CD14-positive monocyte (primary cell): ENCODE results near the gene MRPL34. TPM values are rescaled to one million over a fixed set of nuclear protein-coding genes. Genes with fewer than 3 reads are reported as not detected.

Experiments used
- DNase-seq, 3 donors: peaks; one replicate each; pipeline ENCODE4 v3.0.0-alpha.2; 2011 to 2022
- H2AFZ ChIP-seq: 2 replicates; pipeline ENCODE4 v1.6.0; 2012; ENCODE audit warnings: mild to moderate bottlenecking, low read depth, low read length, inconsistent platforms; ENCODE audit not compliant: insufficient read depth, poor library complexity, severe bottlenecking
- H3K27ac ChIP-seq, 2 donors: 1 replicate in 1 of 2; 2 replicates in 1 of 2; pipeline ENCODE4 v1.5.1; 2012 to 2013; ENCODE audit warnings: low read length in 2 of 2, control low read depth in 1 of 2, inconsistent platforms in 1 of 2, low read depth in 1 of 2, mild to moderate bottlenecking in 1 of 2
- H3K27me3 ChIP-seq, 2 donors: one replicate each; pipeline versions ENCODE4 v1.6.0 to v1.6.1; 2011 to 2013; ENCODE audit warnings: low read length in 2 of 2; ENCODE audit not compliant: control insufficient read depth in 2 of 2, insufficient read depth in 2 of 2
- H3K36me3 ChIP-seq, 2 donors: replicated peaks in 1 of 2; 1 replicate in 1 of 2; 2 replicates in 1 of 2; pipeline versions ENCODE4 v1.5.1 to v1.6.1; 2012 to 2013; ENCODE audit warnings: low read length in 2 of 2, control low read depth in 1 of 2, inconsistent platforms in 1 of 2, mild to moderate bottlenecking in 1 of 2; ENCODE audit not compliant: insufficient read depth in 2 of 2, control insufficient read depth in 1 of 2
- H3K4me1 ChIP-seq, 2 donors: 1 replicate in 1 of 2; 2 replicates in 1 of 2; pipeline versions ENCODE4 v1.5.1 to v1.6.1; 2012 to 2013; ENCODE audit warnings: low read length in 2 of 2, control low read depth in 1 of 2, inconsistent platforms in 1 of 2, mild to moderate bottlenecking in 1 of 2, moderate library complexity in 1 of 2; ENCODE audit not compliant: insufficient read depth in 2 of 2, control insufficient read depth in 1 of 2
- H3K4me2 ChIP-seq: replicated peaks from 2 replicates; pipeline ENCODE3; 2012; ENCODE audit warnings: low read length, moderate library complexity, mild to moderate bottlenecking; ENCODE audit not compliant: poor library complexity, severe bottlenecking; ENCODE audit errors: extremely low read depth
- H3K4me3 ChIP-seq, 3 experiments: fragments of 200-600 bp in 1 of 3; sonication (generic) in 1 of 3; replicated peaks in 1 of 3; 1 replicate in 2 of 3; 2 replicates in 1 of 3; pipeline ENCODE4 v1.5.1; 2011 to 2013; ENCODE audit warnings: low read length in 3 of 3, mild to moderate bottlenecking in 3 of 3, control low read depth in 2 of 3, low read depth in 2 of 3, inconsistent platforms in 1 of 3, moderate library complexity in 1 of 3
- H3K79me2 ChIP-seq: 2 replicates; pipeline ENCODE4 v1.6.0; 2012; ENCODE audit warnings: mild to moderate bottlenecking, control low read depth, inconsistent platforms, low read length, moderate library complexity; ENCODE audit not compliant: insufficient read depth
- H3K9ac ChIP-seq: 2 replicates; pipeline ENCODE4 v1.6.0; 2017; ENCODE audit warnings: low read length, mild to moderate bottlenecking; ENCODE audit not compliant: insufficient read depth, poor library complexity, severe bottlenecking
- H3K9me3 ChIP-seq, 2 donors: replicated peaks in 1 of 2; 1 replicate in 1 of 2; 2 replicates in 1 of 2; pipeline versions ENCODE4 v1.5.1 to v1.6.1; 2012 to 2013; ENCODE audit warnings: low read length in 2 of 2, control low read depth in 1 of 2; ENCODE audit not compliant: control insufficient read depth in 1 of 2, insufficient read depth in 1 of 2
- H4K20me1 ChIP-seq: 2 replicates; pipeline ENCODE4 v1.6.0; 2012; ENCODE audit warnings: mild to moderate bottlenecking, low read length, control low read depth, moderate library complexity; ENCODE audit not compliant: insufficient read depth
- H3K27ac Mint-ChIP-seq, 7 donors: one replicate each; pipeline ENCODE4 v1.8.0; 2020; ENCODE audit warnings: mild to moderate bottlenecking in 7 of 7, mixed read lengths in 7 of 7, moderate library complexity in 6 of 7, inconsistent platforms in 2 of 7
- H3K27me3 Mint-ChIP-seq, 3 donors: one replicate each; pipeline ENCODE4 v1.8.0; 2021 to 2022; ENCODE audit warnings: low read depth in 3 of 3, mild to moderate bottlenecking in 3 of 3, mixed read lengths in 3 of 3, moderate library complexity in 3 of 3, inconsistent platforms in 1 of 3
- H3K36me3 Mint-ChIP-seq, 2 donors: one replicate each; pipeline ENCODE4 v1.8.0; 2020; ENCODE audit warnings: mixed read lengths in 2 of 2, inconsistent platforms in 1 of 2, mild to moderate bottlenecking in 1 of 2
- H3K4me1 Mint-ChIP-seq: one replicate; pipeline ENCODE4 v1.8.0; 2020; ENCODE audit warnings: mild to moderate bottlenecking, mixed read lengths
- H3K4me3 Mint-ChIP-seq, 2 donors: one replicate each; pipeline ENCODE4 v1.8.0; 2020; ENCODE audit warnings: mild to moderate bottlenecking in 2 of 2, mixed read lengths in 2 of 2, moderate library complexity in 1 of 2
- H3K9me3 Mint-ChIP-seq, 7 donors: one replicate each; pipeline ENCODE4 v1.8.0; 2020 to 2022; ENCODE audit warnings: mixed read lengths in 7 of 7, mild to moderate bottlenecking in 6 of 7, moderate library complexity in 6 of 7, inconsistent platforms in 2 of 7
- CTCF ChIP-seq: fragments of 200-600 bp; IDR thresholded peaks from one replicate; pipeline ENCODE4 v1.8.0; 2022; ENCODE audit warnings: antibody characterized with exemption, mild to moderate bottlenecking
- WGBS: methylation state at CpG from one replicate; pipeline ENCODE4 v1.1.5; 2013; ENCODE audit warnings: missing lambda C conversion rate; ENCODE audit not compliant: insufficient coverage; 5-methylcytosine and 5-hydroxymethylcytosine counted together
- intact Hi-C, 2 donors: fragments of 100-400 bp; cut with micrococcal nuclease; formaldehyde crosslinking; loops; one replicate each; pipeline versions ENCODE4 v1.15.0 to v1.15.1; 2023
- polyA plus RNA-seq, 3 donors: library from polyadenylated mRNA; depleted of rRNA in 1 of 3; unstranded in 2 of 3; stranded (reverse) in 1 of 3; fragments of 300-500 nt in 2 of 3; fragments of >200 nt in 1 of 3; fragmentation: Illumina TruSeq in 2 of 3; gene quantifications; 1 replicate in 2 of 3; 2 replicates in 1 of 3; pipeline ENCODE4 v1.2.3, GENCODE V29; 2012 to 2021

MRPL34 gene
- polyA plus RNA-seq, 3 donors = 13.2 to 208 (median 155) TPM

DNA sequence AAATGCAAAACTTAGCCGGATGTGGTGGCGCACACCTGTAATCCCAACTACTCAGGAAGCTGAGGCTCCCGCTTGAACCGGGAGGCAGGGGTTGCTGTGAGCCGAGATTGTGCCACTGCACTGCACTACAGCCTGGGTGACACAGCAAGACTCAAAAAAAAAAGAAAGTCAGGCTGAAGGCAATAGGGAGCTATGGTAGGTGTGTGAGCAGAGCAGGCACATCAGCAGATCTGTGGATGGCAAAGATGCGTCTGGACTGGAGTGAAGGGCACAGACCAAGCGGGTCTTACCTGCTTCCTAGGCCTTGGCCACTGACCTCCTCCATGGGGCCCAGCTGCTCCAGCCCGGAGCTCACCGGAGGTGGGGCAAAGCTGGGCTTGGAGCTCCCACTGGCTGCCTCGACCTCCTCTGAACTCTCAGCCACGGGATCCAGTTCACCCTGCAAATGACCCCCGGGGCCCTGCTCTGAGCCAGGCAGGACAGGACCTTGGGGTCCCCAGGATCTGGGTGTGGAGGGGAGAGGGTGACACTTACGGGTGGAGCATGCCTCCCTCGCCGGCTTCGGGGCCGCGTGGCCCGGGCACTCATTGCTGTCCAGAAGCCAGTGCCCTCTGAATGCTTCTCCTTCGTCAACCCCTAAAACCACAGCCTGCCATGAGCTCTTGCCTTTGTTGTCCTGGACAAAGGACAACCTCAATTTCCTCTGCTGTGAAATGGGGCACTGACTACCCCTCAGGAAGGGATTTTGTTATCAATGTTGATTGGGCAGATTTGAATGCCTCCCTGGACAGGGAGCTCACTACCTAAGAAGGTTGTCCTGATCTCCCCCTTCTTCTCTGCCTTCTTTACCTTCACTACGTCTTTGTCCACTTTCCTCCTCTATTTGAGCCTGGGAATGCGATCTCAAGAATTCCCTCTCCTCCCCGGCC, 41.7 kb upstream of the MRPL34 start:
- Histone ChIP-seq H4K20me1 (no peaks in the 10 kb centered on the region), H2AFZ (peak overlapping the region; percentile 29), H3K36me3 (peaks cover 0 to 2% of the 10 kb centered on the region in 2 donors), H3K27ac (no peak overlapping the region), H3K4me3 (no peak overlapping the region), H3K4me1 (peaks cover 16 to 17% of the 10 kb centered on the region in 2 donors), H3K4me2 (no peak overlapping the region), H3K9me3 (no peaks in the 10 kb centered on the region), H3K79me2 (peaks cover 15% of the 10 kb centered on the region), H3K9ac (no peak overlapping the region), H3K27me3 (no peaks in the 10 kb centered on the region)
- TF ChIP-seq CTCF = no peak
- intact Hi-C loops = loop anchor here in 1 of 2 donors (10.0 kb wide), 1 partner anchor 591 kb away; the partner anchor contains the start of gene RPL18A
- H3K4me3 Mint-ChIP-seq = no peak overlapping the region
- peaks cover 0 to 4% of the 10 kb centered on the region in 2 donors for H3K36me3 Mint-ChIP-seq
- H3K27me3 Mint-ChIP-seq = peaks cover 2 to 5% (median 3%) of the 10 kb centered on the region in 3 donors
- H3K9me3 Mint-ChIP-seq = peaks cover 0 to 3% (median 0%) of the 10 kb centered on the region in 7 donors
- H3K27ac Mint-ChIP-seq = peak overlapping the region in 1 of 7 donors; percentile 46
- no peak for DNase-seq
- peaks cover 26% of the 10 kb centered on the region for H3K4me1 Mint-ChIP-seq
- 94% methylated on average over 17 of the region's 23 CpGs for WGBS

GRCh38 chr19:17264641-17264979, 41.1 kb upstream of the MRPL34 start, which contains the start of gene USHBP1:
USHBP1 (minus strand) TSS chr19:17264745; CDS start chr19:17264299, 446 bp downstream.
- no CpG with 5 or more reads among the region's 5 CpGs for WGBS
- Histone ChIP-seq H3K9ac (no peak within 1 kb of the TSS), H2AFZ (peak within 1 kb of the TSS; percentile 29)

More at GRCh38 chr19:17264641-17264979, 41.1 kb upstream of the MRPL34 start, which contains the start of gene USHBP1:
- Histone ChIP-seq H4K20me1 (no peaks in the 10 kb centered on the region), H3K4me3 (no peak within 1 kb of the TSS), H3K27ac (no peak within 1 kb of the TSS), H3K36me3 (peaks cover 0 to 4% of the 10 kb centered on the region in 2 donors), H3K4me2 (no peak within 1 kb of the TSS), H3K4me1 (peaks cover 16 to 17% of the 10 kb centered on the region in 2 donors), H3K79me2 (peaks cover 17% of the 10 kb centered on the region), H3K9me3 (no peaks in the 10 kb centered on the region), H3K27me3 (no peaks in the 10 kb centered on the region)
- H3K4me3 Mint-ChIP-seq = no peak within 1 kb of the TSS
- H3K36me3 Mint-ChIP-seq = peaks cover 0 to 11% of the 10 kb centered on the region in 2 donors
- H3K9me3 Mint-ChIP-seq = peaks cover 0 to 3% (median 0%) of the 10 kb centered on the region in 7 donors
- H3K27ac Mint-ChIP-seq = peak within 1 kb of the TSS in 3 of 7 donors; percentile 25 to 62 (median 46)
- peaks cover 0 to 5% (median 2%) of the 10 kb centered on the region in 3 donors for H3K27me3 Mint-ChIP-seq
- no peak for TF ChIP-seq CTCF
- H3K4me1 Mint-ChIP-seq = peaks cover 26% of the 10 kb centered on the region
- no peak for DNase-seq
- intact Hi-C loops = loop anchor here in 1 of 2 donors (10.0 kb wide), 1 partner anchor 590 kb away; the partner anchor contains the start of gene RPL18A
